Astrocyte (in vitro differentiated cells and primary cell): ENCODE measurements around the gene TNFSF8. TPM values are rescaled to one million over a fixed set of nuclear protein-coding genes. Genes with fewer than 3 reads are reported as not detected.

ENCODE experiments used
- DNase-seq: peaks from one replicate; pipeline ENCODE4 v3.0.0-alpha.2; 2010; ENCODE audit warnings: low read depth
- FAIRE-seq: peaks from 2 replicates; lab custom pipeline; 2011; peaks lifted over from hg19 to GRCh38; lab: Jason Lieb, UNC
- H2AFZ ChIP-seq: 2 replicates; pipeline ENCODE4 v1.6.0; 2012; ENCODE audit warnings: low read depth, low read length, inconsistent platforms
- H3K27ac ChIP-seq: 2 replicates; pipeline ENCODE4 v1.5.1; 2011; ENCODE audit warnings: low read depth, low read length, inconsistent platforms
- H3K27me3 ChIP-seq: 2 replicates; pipeline ENCODE4 v1.6.0; 2011; ENCODE audit warnings: low read length, inconsistent platforms; ENCODE audit not compliant: insufficient read depth
- H3K36me3 ChIP-seq: 2 replicates; pipeline ENCODE4 v1.5.1; 2011; ENCODE audit warnings: low read length, inconsistent platforms; ENCODE audit not compliant: insufficient read depth
- H3K4me1 ChIP-seq: 2 replicates; pipeline ENCODE4 v1.5.1; 2011; ENCODE audit warnings: low read length, inconsistent platforms; ENCODE audit not compliant: insufficient read depth
- H3K4me2 ChIP-seq: 2 replicates; pipeline ENCODE4 v1.6.0; 2012; ENCODE audit warnings: low read length, inconsistent platforms
- H3K4me3 ChIP-seq: 2 replicates; pipeline ENCODE4 v1.5.1; 2011; ENCODE audit warnings: low read depth, mild to moderate bottlenecking, low read length, inconsistent platforms; ENCODE audit not compliant: insufficient read depth
- H3K79me2 ChIP-seq: 2 replicates; pipeline ENCODE4 v1.6.0; 2012; ENCODE audit warnings: mild to moderate bottlenecking, low read length, inconsistent platforms; ENCODE audit not compliant: insufficient read depth
- H3K9ac ChIP-seq: 2 replicates; pipeline ENCODE4 v1.6.0; 2012; ENCODE audit warnings: mild to moderate bottlenecking, low read length, inconsistent platforms
- H3K9me3 ChIP-seq: 2 replicates; pipeline ENCODE4 v1.5.1; 2012; ENCODE audit warnings: low read depth, mild to moderate bottlenecking, low read length, inconsistent platforms; ENCODE audit not compliant: insufficient read depth
- H4K20me1 ChIP-seq: 2 replicates; pipeline ENCODE4 v1.6.0; 2012; ENCODE audit warnings: low read length, inconsistent platforms; ENCODE audit not compliant: insufficient read depth
- H3K27ac Mint-ChIP-seq: one replicate; pipeline ENCODE4 v1.8.0; 2021; ENCODE audit warnings: mild to moderate bottlenecking, mixed read lengths; ENCODE audit not compliant: unreplicated experiment
- H3K27me3 Mint-ChIP-seq: one replicate; pipeline ENCODE4 v1.8.0; 2021; ENCODE audit warnings: low read depth, mixed read lengths; ENCODE audit not compliant: unreplicated experiment
- H3K36me3 Mint-ChIP-seq: one replicate; pipeline ENCODE4 v1.8.0; 2021; ENCODE audit warnings: low read depth, mixed read lengths; ENCODE audit not compliant: unreplicated experiment
- H3K4me1 Mint-ChIP-seq: one replicate; pipeline ENCODE4 v1.8.0; 2021; ENCODE audit warnings: low read depth, mixed read lengths; ENCODE audit not compliant: unreplicated experiment
- H3K4me3 Mint-ChIP-seq: one replicate; pipeline ENCODE4 v1.8.0; 2021; ENCODE audit warnings: mild to moderate bottlenecking, moderate library complexity, mixed read lengths; ENCODE audit not compliant: unreplicated experiment
- H3K9me3 Mint-ChIP-seq: one replicate; pipeline ENCODE4 v1.8.0; 2021; ENCODE audit warnings: mild to moderate bottlenecking, mixed read lengths; ENCODE audit not compliant: unreplicated experiment
- EZH2 ChIP-seq: IDR thresholded peaks from 2 replicates; pipeline ENCODE4 v1.6.1; 2012; ENCODE audit warnings: mild to moderate bottlenecking, low read length, inconsistent platforms; ENCODE audit not compliant: insufficient read depth
- total RNA-seq: library from RNA; stranded (reverse); gene quantifications from 2 replicates; pipeline ENCODE4 v1.2.1, GENCODE V29; 2021
- TF ChIP-seq, protein P1 (sequence below): IDR thresholded peaks from 2 replicates; pipeline ENCODE4 v1.5.1; 2011; ENCODE audit warnings: low read depth, mild to moderate bottlenecking, inconsistent platforms, low read length, moderate library complexity; ENCODE audit not compliant: insufficient read depth

Gene TNFSF8
- total RNA-seq, 1 donor from 2014 or later: not detected

GRCh38 chr9:114932502-114932901, 2.1 kb upstream of the TNFSF8 start:
- Mint-ChIP-seq H3K9me3 (no peaks in the 10 kb centered on the region), H3K27ac (no peak overlapping the region), H3K4me3 (no peak overlapping the region), H3K27me3 (peaks cover 57% of the 10 kb centered on the region), H3K4me1 (no peaks in the 10 kb centered on the region), H3K36me3 (no peaks in the 10 kb centered on the region)
- no peak for DNase-seq
- H2AFZ ChIP-seq: no peak overlapping the region
- H3K36me3 ChIP-seq: no peaks in the 10 kb centered on the region
- no peaks in the 10 kb centered on the region for H3K79me2 ChIP-seq
- H3K9ac ChIP-seq: no peak overlapping the region
- H3K27ac ChIP-seq: no peak overlapping the region
- peaks cover 19% of the 10 kb centered on the region for H3K27me3 ChIP-seq
- H3K4me2 ChIP-seq: no peak overlapping the region
- no peak for TF ChIP-seq EZH2
- TF ChIP-seq, protein P1, sequence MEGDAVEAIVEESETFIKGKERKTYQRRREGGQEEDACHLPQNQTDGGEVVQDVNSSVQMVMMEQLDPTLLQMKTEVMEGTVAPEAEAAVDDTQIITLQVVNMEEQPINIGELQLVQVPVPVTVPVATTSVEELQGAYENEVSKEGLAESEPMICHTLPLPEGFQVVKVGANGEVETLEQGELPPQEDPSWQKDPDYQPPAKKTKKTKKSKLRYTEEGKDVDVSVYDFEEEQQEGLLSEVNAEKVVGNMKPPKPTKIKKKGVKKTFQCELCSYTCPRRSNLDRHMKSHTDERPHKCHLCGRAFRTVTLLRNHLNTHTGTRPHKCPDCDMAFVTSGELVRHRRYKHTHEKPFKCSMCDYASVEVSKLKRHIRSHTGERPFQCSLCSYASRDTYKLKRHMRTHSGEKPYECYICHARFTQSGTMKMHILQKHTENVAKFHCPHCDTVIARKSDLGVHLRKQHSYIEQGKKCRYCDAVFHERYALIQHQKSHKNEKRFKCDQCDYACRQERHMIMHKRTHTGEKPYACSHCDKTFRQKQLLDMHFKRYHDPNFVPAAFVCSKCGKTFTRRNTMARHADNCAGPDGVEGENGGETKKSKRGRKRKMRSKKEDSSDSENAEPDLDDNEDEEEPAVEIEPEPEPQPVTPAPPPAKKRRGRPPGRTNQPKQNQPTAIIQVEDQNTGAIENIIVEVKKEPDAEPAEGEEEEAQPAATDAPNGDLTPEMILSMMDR: no peak
- no peaks in the 10 kb centered on the region for H3K4me1 ChIP-seq
- H4K20me1 ChIP-seq: no peaks in the 10 kb centered on the region
- no peaks in the 10 kb centered on the region for H3K9me3 ChIP-seq
- FAIRE-seq: no peak
- no peak overlapping the region for H3K4me3 ChIP-seq

DNA sequence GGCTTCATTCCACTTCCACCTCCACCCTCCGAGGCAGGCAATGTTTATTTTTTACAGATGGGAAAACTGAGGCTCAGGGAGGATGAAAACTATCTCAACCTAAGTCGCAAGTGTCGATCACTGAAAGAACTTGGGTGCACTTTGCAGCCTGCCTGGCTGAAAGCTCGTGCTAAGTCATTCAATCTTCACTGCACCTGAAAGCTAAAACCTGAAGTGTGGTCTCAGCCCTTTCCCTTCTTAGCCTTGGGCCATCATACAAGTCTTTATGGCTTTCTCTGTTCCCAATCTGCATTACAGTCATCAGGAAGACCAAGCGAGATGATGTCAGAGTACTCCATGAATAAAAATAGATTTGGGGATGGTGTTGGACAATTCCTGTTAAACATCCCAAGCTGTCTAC, 1.0 kb upstream of the TNFSF8 start:
- FAIRE-seq (no peak), DNase-seq (no peak)
- H3K4me1 ChIP-seq: no peaks in the 10 kb centered on the region
- H3K4me3 ChIP-seq: no peak overlapping the region
- Mint-ChIP-seq H3K27me3 (peaks cover 55% of the 10 kb centered on the region), H3K27ac (no peak overlapping the region), H3K4me1 (no peaks in the 10 kb centered on the region), H3K4me3 (no peak overlapping the region), H3K9me3 (no peaks in the 10 kb centered on the region), H3K36me3 (no peaks in the 10 kb centered on the region)
- no peaks in the 10 kb centered on the region for H3K79me2 ChIP-seq
- TF ChIP-seq, protein P1: no peak
- no peak for TF ChIP-seq EZH2
- no peaks in the 10 kb centered on the region for H3K9me3 ChIP-seq
- H2AFZ ChIP-seq: no peak overlapping the region
- no peak overlapping the region for H3K9ac ChIP-seq
- H4K20me1 ChIP-seq: no peaks in the 10 kb centered on the region
- no peak overlapping the region for H3K4me2 ChIP-seq
- peaks cover 19% of the 10 kb centered on the region for H3K27me3 ChIP-seq
- no peaks in the 10 kb centered on the region for H3K36me3 ChIP-seq
- H3K27ac ChIP-seq: no peak overlapping the region

DNA sequence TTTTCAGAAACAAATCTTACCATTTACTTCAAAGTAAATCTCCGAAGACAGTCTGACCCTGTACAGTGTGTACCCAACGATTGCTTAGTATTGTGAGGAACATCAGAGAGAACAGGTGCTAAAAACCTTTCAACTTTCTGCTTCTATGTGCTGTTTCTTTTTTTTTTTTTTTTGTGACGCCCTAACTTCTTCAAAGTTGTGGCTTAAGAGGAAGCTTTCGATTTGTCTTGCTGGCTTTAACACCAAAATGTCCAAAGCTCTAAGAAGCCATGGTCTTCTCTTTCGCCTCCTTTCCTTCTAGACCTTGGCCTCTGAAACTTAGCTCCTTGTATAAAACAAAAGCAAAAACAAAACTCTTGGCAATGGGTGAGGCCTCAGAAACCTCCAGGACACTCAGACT, 1.2 kb downstream of the TNFSF8 start:
- FAIRE-seq (no peak), DNase-seq (no peak)
- no peaks in the 10 kb centered on the region for H3K79me2 ChIP-seq
- no peak overlapping the region for H3K4me3 ChIP-seq
- Mint-ChIP-seq H3K27ac (no peak overlapping the region), H3K4me1 (no peaks in the 10 kb centered on the region), H3K4me3 (no peak overlapping the region), H3K9me3 (no peaks in the 10 kb centered on the region), H3K36me3 (no peaks in the 10 kb centered on the region), H3K27me3 (peaks cover 67% of the 10 kb centered on the region)
- no peak overlapping the region for H3K4me2 ChIP-seq
- H2AFZ ChIP-seq: no peak overlapping the region
- no peak overlapping the region for H3K9ac ChIP-seq
- H3K4me1 ChIP-seq: no peaks in the 10 kb centered on the region
- H3K9me3 ChIP-seq: no peaks in the 10 kb centered on the region
- TF ChIP-seq, protein P1: no peak
- no peak for TF ChIP-seq EZH2
- H3K27me3 ChIP-seq: peaks cover 19% of the 10 kb centered on the region
- H3K27ac ChIP-seq: no peak overlapping the region
- H3K36me3 ChIP-seq: no peaks in the 10 kb centered on the region
- no peaks in the 10 kb centered on the region for H4K20me1 ChIP-seq
